Measurements from ENCODE around the gene NAALADL2. TPM values are rescaled to one million over a fixed set of nuclear protein-coding genes. Genes with fewer than 3 reads are reported as not detected.

NAALADL2 gene
- total RNA-seq, 1 experiment from 2014 or later: 1.6 TPM

DNA sequence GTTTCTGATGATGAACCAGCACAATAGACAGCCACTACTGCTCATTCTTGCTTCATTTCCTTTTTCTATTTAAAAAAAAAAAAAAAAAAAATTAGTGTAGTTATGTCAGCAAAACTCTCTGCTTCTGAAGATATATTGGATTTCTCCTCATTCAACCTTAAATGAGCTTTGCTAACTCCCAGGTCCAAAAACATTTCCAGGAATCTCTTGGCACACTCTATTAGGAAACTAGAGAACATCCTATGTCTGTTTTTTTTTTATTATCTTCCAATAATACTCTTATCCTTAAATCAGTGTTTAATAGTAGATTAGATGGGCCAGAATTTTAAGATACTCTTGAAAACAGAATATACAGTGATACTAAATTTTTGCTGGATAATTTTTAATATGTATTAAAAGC is 398.0 kb downstream of the NAALADL2 start:
- Mint-ChIP-seq H3K9me3 (no peaks in the 10 kb centered on the region), H3K27me3 (ENCODE audit: low read depth) (no peaks in the 10 kb centered on the region), H3K36me3 (ENCODE audit: insufficient read depth in 1 of 3, low read depth in 3 of 3) (no peaks in the 10 kb centered on the region), H3K27ac (no peak overlapping the region), H3K4me3 (no peak overlapping the region), H3K4me1 (peaks cover 15 to 16% of the 10 kb centered on the region in 2 experiments)
- Histone ChIP-seq H4K8ac (replicated peaks; ENCODE audit: insufficient read length, low read depth, low read length) (no peak overlapping the region), H2BK15ac (ENCODE audit: low read depth, low read length) (no peak overlapping the region), H3K14ac (ENCODE audit: insufficient read depth, low read length) (no peak overlapping the region), H2BK5ac (ENCODE audit: insufficient read length, low read length) (no peak overlapping the region), H2BK12ac (ENCODE audit: insufficient read length, low read depth, low read length) (no peak overlapping the region), H3K79me2 (ENCODE audit: insufficient read depth, low read length) (no peaks in the 10 kb centered on the region), H3K4me1 (ENCODE audit: insufficient read depth, low read length) (peaks cover 3% of the 10 kb centered on the region; the same call in 1 of the 2 replicates), H3K23me2 (ENCODE audit: insufficient read length, low read depth, low read length, poor library complexity, severe bottlenecking) (no peaks in the 10 kb centered on the region), H3K9me3 (ENCODE audit: control insufficient read depth, low read depth, low read length) (no peaks in the 10 kb centered on the region), H3K18ac (ENCODE audit: insufficient read length, low read depth, low read length) (no peak overlapping the region), H2AK5ac (ENCODE audit: insufficient read length, low read length) (no peak overlapping the region), H3K23ac (ENCODE audit: insufficient read length, low read depth, low read length) (no peak overlapping the region), H4K5ac (ENCODE audit: insufficient read length, low read depth, low read length) (no peak overlapping the region), H3K27ac (ENCODE audit: insufficient read length, low read depth, low read length) (no peak overlapping the region), H2AFZ (ENCODE audit: low read length) (no peak overlapping the region), H3K27me3 (ENCODE audit: insufficient read depth, low read length) (no peaks in the 10 kb centered on the region), H2BK20ac (ENCODE audit: low read depth, low read length, poor library complexity, severe bottlenecking) (no peak overlapping the region), H4K20me1 (ENCODE audit: control insufficient read depth, insufficient read depth, insufficient read length) (no peaks in the 10 kb centered on the region), H3K56ac (ENCODE audit: insufficient read length, low read depth, low read length) (no peak overlapping the region), H3K79me1 (ENCODE audit: insufficient read depth, low read depth, low read length, poor library complexity, severe bottlenecking) (no peaks in the 10 kb centered on the region), H3K9ac (ENCODE audit: extremely low read depth, insufficient read length, low read length) (no peak overlapping the region), H3K4ac (ENCODE audit: low read depth, low read length) (no peak overlapping the region), H3K4me2 (ENCODE audit: insufficient read depth, insufficient read length, low read length) (no peak overlapping the region), H2BK120ac (ENCODE audit: low read depth, low read length, poor library complexity, severe bottlenecking) (no peak overlapping the region), H4K91ac (ENCODE audit: insufficient read length, low read depth, low read length) (no peak overlapping the region), H3T11ph (ENCODE audit: low read length) (no peak overlapping the region)
- TF ChIP-seq, protein P1, sequence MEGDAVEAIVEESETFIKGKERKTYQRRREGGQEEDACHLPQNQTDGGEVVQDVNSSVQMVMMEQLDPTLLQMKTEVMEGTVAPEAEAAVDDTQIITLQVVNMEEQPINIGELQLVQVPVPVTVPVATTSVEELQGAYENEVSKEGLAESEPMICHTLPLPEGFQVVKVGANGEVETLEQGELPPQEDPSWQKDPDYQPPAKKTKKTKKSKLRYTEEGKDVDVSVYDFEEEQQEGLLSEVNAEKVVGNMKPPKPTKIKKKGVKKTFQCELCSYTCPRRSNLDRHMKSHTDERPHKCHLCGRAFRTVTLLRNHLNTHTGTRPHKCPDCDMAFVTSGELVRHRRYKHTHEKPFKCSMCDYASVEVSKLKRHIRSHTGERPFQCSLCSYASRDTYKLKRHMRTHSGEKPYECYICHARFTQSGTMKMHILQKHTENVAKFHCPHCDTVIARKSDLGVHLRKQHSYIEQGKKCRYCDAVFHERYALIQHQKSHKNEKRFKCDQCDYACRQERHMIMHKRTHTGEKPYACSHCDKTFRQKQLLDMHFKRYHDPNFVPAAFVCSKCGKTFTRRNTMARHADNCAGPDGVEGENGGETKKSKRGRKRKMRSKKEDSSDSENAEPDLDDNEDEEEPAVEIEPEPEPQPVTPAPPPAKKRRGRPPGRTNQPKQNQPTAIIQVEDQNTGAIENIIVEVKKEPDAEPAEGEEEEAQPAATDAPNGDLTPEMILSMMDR (conservative IDR thresholded peaks at IDR 0.05): no peak
- DNase-seq: no peak

All from H9 (cell line).